Ishikawa (cell line): ENCODE measurements around the gene PCBP3.

Source experiments
- CEBPB ChIP-seq: IDR thresholded peaks from 2 replicates; pipeline ENCODE4 v1.6.1; 2012
- CREB1 ChIP-seq: IDR thresholded peaks from 2 replicates; pipeline ENCODE4 v1.6.1; 2012; ENCODE audit warnings: low read depth
- EGR1 ChIP-seq: IDR thresholded peaks from 2 replicates; pipeline ENCODE4 v1.6.1; 2012
- EP300 ChIP-seq: IDR thresholded peaks from 2 replicates; pipeline ENCODE4 v1.6.1; 2012; ENCODE audit warnings: borderline replicate concordance
- FOXM1 ChIP-seq: IDR thresholded peaks from 2 replicates; pipeline ENCODE4 v1.6.1; 2012; ENCODE audit warnings: low read depth, borderline replicate concordance
- MAX ChIP-seq: IDR thresholded peaks from 2 replicates; pipeline ENCODE4 v1.6.1; 2012
- NFIC ChIP-seq: IDR thresholded peaks from 2 replicates; pipeline ENCODE4 v1.6.1; 2012
- RAD21 ChIP-seq: IDR thresholded peaks from 2 replicates; pipeline ENCODE4 v1.6.1; 2012; ENCODE audit warnings: low read depth
- TAF1 ChIP-seq: IDR thresholded peaks from 2 replicates; pipeline ENCODE4 v1.6.1; 2012; ENCODE audit warnings: low read depth, mild to moderate bottlenecking
- TCF12 ChIP-seq: IDR thresholded peaks from 2 replicates; pipeline ENCODE4 v1.6.1; 2012; ENCODE audit warnings: low read depth
- TEAD4 ChIP-seq: IDR thresholded peaks from 2 replicates; pipeline ENCODE4 v1.6.1; 2012
- YY1 ChIP-seq: IDR thresholded peaks from 2 replicates; pipeline ENCODE4 v1.6.1; 2012; ENCODE audit warnings: low read depth
- ZBTB7A ChIP-seq: IDR thresholded peaks from 2 replicates; pipeline ENCODE4 v1.6.1; 2012; ENCODE audit warnings: low read depth
- TF ChIP-seq, protein P1 (sequence below): IDR thresholded peaks from 2 replicates; pipeline ENCODE4 v1.6.1; 2012; ENCODE audit warnings: low read depth, mild to moderate bottlenecking
- TF ChIP-seq, protein P2 (sequence below): IDR thresholded peaks from 2 replicates; pipeline ENCODE4 v1.6.1; 2012

The PCBP3 gene

DNA sequence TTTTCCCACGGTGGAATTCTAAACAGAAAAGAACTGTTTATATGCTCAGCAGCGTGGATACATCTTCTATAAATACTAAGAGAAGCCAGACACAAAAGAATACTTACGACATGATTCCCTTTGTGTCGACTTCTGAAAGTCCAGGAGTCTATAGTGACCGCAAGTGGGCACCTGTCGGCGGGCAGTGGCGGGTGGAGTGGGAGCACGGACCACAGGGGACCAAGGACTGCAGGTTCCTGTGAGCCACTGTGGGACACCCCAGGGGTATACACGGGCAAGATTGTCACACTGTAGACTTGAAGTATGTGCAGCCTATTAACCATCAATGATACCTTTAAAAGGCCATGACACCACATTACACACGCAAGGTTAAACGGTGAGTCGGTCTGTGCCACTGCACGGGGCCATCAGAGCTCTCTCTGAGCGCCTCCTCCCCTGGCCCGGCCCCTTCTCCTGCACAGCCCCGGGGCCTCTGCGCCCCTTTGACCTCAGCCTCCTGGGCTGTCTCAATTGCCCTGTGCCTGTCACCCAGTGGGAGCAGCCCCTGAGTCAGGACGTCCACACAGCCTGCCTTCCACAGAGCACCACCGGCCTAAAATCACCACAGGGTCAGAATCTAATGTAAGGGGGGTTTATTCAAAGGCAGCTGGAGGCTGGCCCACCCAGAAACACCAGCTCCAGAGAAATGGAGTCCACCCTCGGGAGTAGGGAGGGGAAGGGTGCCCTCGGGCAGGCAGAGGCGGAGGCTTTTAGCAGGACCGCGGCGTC lies 248.0 kb downstream of the PCBP3 start:
- TF ChIP-seq, protein P1, sequence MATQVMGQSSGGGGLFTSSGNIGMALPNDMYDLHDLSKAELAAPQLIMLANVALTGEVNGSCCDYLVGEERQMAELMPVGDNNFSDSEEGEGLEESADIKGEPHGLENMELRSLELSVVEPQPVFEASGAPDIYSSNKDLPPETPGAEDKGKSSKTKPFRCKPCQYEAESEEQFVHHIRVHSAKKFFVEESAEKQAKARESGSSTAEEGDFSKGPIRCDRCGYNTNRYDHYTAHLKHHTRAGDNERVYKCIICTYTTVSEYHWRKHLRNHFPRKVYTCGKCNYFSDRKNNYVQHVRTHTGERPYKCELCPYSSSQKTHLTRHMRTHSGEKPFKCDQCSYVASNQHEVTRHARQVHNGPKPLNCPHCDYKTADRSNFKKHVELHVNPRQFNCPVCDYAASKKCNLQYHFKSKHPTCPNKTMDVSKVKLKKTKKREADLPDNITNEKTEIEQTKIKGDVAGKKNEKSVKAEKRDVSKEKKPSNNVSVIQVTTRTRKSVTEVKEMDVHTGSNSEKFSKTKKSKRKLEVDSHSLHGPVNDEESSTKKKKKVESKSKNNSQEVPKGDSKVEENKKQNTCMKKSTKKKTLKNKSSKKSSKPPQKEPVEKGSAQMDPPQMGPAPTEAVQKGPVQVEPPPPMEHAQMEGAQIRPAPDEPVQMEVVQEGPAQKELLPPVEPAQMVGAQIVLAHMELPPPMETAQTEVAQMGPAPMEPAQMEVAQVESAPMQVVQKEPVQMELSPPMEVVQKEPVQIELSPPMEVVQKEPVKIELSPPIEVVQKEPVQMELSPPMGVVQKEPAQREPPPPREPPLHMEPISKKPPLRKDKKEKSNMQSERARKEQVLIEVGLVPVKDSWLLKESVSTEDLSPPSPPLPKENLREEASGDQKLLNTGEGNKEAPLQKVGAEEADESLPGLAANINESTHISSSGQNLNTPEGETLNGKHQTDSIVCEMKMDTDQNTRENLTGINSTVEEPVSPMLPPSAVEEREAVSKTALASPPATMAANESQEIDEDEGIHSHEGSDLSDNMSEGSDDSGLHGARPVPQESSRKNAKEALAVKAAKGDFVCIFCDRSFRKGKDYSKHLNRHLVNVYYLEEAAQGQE = no peak
- no peak for TF ChIP-seq TAF1
- TF ChIP-seq MAX = no peak
- no peak for TF ChIP-seq NFIC
- TF ChIP-seq TCF12 = no peak
- TF ChIP-seq EGR1 = no peak
- TF ChIP-seq YY1 = no peak
- TF ChIP-seq TEAD4 = no peak
- TF ChIP-seq RAD21 = no peak
- TF ChIP-seq CREB1 = no peak
- TF ChIP-seq FOXM1 = no peak
- no peak for TF ChIP-seq ZBTB7A
- no peak for TF ChIP-seq CEBPB

GRCh38 chr21:45892156-45892915 lies 248.8 kb downstream of the PCBP3 start:
- TF ChIP-seq, protein P2, sequence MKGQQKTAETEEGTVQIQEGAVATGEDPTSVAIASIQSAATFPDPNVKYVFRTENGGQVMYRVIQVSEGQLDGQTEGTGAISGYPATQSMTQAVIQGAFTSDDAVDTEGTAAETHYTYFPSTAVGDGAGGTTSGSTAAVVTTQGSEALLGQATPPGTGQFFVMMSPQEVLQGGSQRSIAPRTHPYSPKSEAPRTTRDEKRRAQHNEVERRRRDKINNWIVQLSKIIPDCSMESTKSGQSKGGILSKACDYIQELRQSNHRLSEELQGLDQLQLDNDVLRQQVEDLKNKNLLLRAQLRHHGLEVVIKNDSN = no peak
- TF ChIP-seq FOXM1 (no peak), RAD21 (no peak), CEBPB (no peak)

GRCh38 chr21:45892916-45893739 lies 249.6 kb downstream of the PCBP3 start:
- TF ChIP-seq, protein P2 = no peak
- TF ChIP-seq ZBTB7A (no peak), EGR1 (no peak), EP300 (no peak)

- TF ChIP-seq CEBPB (no peak), CREB1 (no peak), NFIC (no peak), RAD21 (no peak), YY1 (no peak), TCF12 (no peak), TEAD4 (no peak), EGR1 (no peak), ZBTB7A (no peak), FOXM1 (no peak), EP300 (no peak), TAF1 (no peak), MAX (no peak)
- TF ChIP-seq, protein P2 = no peak
- TF ChIP-seq, protein P1 = no peak
Observed at GRCh38 chr21:45893740-45894449, 250.4 kb downstream of the PCBP3 start.
